ENCODE results near the gene RNF11. TPM values are rescaled to one million over a fixed set of nuclear protein-coding genes. Genes with fewer than 3 reads are reported as not detected.

Gene RNF11
- total and polyA plus RNA-seq, 2 of the 8 experiments (the other 6 are each of a cell fraction or from before 2014, with no cell fraction given): 49.6 to 54.2 TPM

DNA sequence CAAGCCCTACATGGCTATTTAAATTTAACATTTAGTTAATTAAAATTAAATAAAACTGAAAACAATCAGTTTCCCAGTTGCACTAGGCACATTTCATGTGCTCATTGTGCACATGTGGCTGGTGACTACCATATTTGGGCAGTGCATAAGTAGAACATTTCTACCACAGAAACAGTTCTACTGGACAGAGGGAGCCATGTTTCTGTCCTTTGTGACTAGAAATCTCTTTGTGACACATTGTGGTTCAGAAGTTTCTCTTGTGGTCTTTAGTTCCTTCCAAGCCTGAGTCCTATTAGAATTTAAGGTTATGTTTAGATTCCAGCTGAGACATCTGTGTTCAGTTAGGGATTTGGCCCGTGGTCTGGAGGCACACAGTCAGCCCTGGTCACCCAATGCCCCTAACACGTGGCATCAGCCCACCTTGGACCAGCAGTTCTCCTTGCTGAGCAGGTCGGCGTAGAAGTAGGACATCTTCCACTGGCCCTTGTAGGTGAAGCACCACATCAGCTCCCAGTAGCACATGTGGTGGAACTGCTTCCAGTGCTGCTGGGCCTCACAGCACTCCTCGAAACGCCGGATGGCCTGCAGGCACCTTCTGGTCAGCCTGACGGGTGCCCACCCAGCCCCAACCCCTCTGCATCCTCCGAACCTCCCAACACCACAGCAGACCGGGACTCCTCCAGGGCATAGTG, 65.2 kb downstream of the RNF11 start:
- no peaks in the 10 kb centered on the region for H3K36me3 ChIP-seq (ENCODE audit: control insufficient read depth in 2 of 4, insufficient read depth in 4 of 4, low read length in 3 of 4)
- no peak for DNase-seq (ENCODE audit: low read depth in 1 of 2, low spot score in 2 of 2)
- no peak overlapping the region for H4K5ac ChIP-seq (ENCODE audit: insufficient read length, low read depth, low read length)
- H4K91ac ChIP-seq (replicated peaks; ENCODE audit: insufficient read length, low read length): no peak overlapping the region
- no peaks in the 10 kb centered on the region for H3K23me2 ChIP-seq (ENCODE audit: low read depth, low read length)
- no peak overlapping the region for H3K23ac ChIP-seq (ENCODE audit: insufficient read length)
- H4K20me1 ChIP-seq (replicated peaks in 1 of 2; ENCODE audit: control insufficient read depth in 1 of 2, insufficient read depth in 2 of 2, low read length in 2 of 2): no peaks in the 10 kb centered on the region
- no peak overlapping the region; the same call in 1 of the 2 replicates for H2BK15ac ChIP-seq (ENCODE audit: low read length)
- no peak overlapping the region; the same call in 1 of the 2 replicates for H2BK12ac ChIP-seq (ENCODE audit: low read depth, low read length)
- CTCF ChIA-PET (ENCODE audit: partially characterized antibody): no interaction called here
- H3K79me1 ChIP-seq (ENCODE audit: low read depth, low read length): no peaks in the 10 kb centered on the region
- H3K14ac ChIP-seq (ENCODE audit: insufficient read length): no peak overlapping the region
- WGBS, 2 experiments (ENCODE audit: extremely low coverage in 1 of 2, insufficient coverage in 1 of 2, insufficient read length in 1 of 2, insufficient replicate concordance in 2 of 2, low coverage in 1 of 2, low lambda C conversion rate in 2 of 2, missing lambda C conversion rate in 1 of 2): 90% methylated on average over 10 of the region's 10 CpGs; no CpG with 5 or more reads in 1 of the 2 experiments
- no peak for FAIRE-seq
- H3K9me3 ChIP-seq (ENCODE audit: insufficient read depth in 2 of 2, low read depth in 1 of 2, low read length in 1 of 2): peaks cover 0 to 3% of the 10 kb centered on the region in 2 experiments; a peak in 2 of 4 replicates
- no peak overlapping the region for H3K56ac ChIP-seq (replicated peaks; ENCODE audit: insufficient read length, low read depth, low read length)
- no peak overlapping the region for H3K4me3 ChIP-seq (ENCODE audit: extremely low read depth in 1 of 4, insufficient read depth in 2 of 4, low read depth in 3 of 4, low read length in 4 of 4)
- no peak overlapping the region for H2BK20ac ChIP-seq (ENCODE audit: low read length)
- no peak overlapping the region for H2AFZ ChIP-seq (ENCODE audit: low read length)
- H3K4ac ChIP-seq (replicated peaks; ENCODE audit: insufficient read length, low read depth, low read length): no peak overlapping the region
- TF ChIP-seq, protein P1, sequence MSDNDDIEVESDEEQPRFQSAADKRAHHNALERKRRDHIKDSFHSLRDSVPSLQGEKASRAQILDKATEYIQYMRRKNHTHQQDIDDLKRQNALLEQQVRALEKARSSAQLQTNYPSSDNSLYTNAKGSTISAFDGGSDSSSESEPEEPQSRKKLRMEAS (IDR thresholded peaks at IDR 0.05): no peak
- no peak overlapping the region for H3K27ac ChIP-seq (ENCODE audit: low read depth, low read length)
- peaks cover 0 to 10% (median 4%) of the 10 kb centered on the region in 4 experiments; a peak in 4 of 7 replicates for H3K4me1 ChIP-seq (replicated peaks in 1 of 4; ENCODE audit: control insufficient read depth in 3 of 4, insufficient read depth in 4 of 4, low read length in 3 of 4)
- no peak overlapping the region for H2AK5ac ChIP-seq (ENCODE audit: low read depth, low read length)
- H2BK120ac ChIP-seq (replicated peaks; ENCODE audit: low read depth, low read length): no peak overlapping the region
- POLR2A ChIA-PET (ENCODE audit: partially characterized antibody): interaction anchor here (0.8 kb wide), 1 partner anchor 78 kb away, joined by 3 read pairs; no protein-coding TSS in a partner anchor
- H3K27me3 ChIP-seq (replicated peaks in 1 of 4; ENCODE audit: control insufficient read depth in 3 of 4, extremely low read depth in 1 of 4, insufficient read depth in 3 of 4, low read length in 3 of 4): no peaks in the 10 kb centered on the region; a peak in 1 of 7 replicates
- no peak overlapping the region for H3K9ac ChIP-seq (replicated peaks in 1 of 4; ENCODE audit: extremely low read depth in 1 of 4, low read depth in 3 of 4, low read length in 3 of 4)
- H2BK5ac ChIP-seq (ENCODE audit: low read depth, low read length): no peak overlapping the region
- H3K79me2 ChIP-seq (ENCODE audit: control insufficient read depth in 1 of 2, insufficient read depth in 2 of 2, low read length in 2 of 2): no peaks in the 10 kb centered on the region; a peak in 1 of 4 replicates
- no peak overlapping the region for H3K4me2 ChIP-seq (ENCODE audit: insufficient read depth in 1 of 2, low read depth in 2 of 2, low read length in 2 of 2)
- H4K8ac ChIP-seq (ENCODE audit: extremely low read depth, insufficient read depth, low read length): no peak overlapping the region
- H3K18ac ChIP-seq (ENCODE audit: extremely low read depth, low read length): no peak overlapping the region
